Kidney (tissue), 14 donors: ENCODE results near the gene PADI3. TPM values are rescaled to one million over a fixed set of nuclear protein-coding genes. Genes with fewer than 3 reads are reported as not detected.

Source experiments
- DNase-seq, 5 donors: peaks; one replicate each; pipeline ENCODE4 v3.0.0-alpha.2; 2013 to 2020
- FAIRE-seq: peaks from 2 replicates; lab custom pipeline; 2012; peaks lifted over from hg19 to GRCh38; lab: Jason Lieb, UNC
- H3K27ac ChIP-seq, 2 donors: one replicate each; pipeline ENCODE4 v1.7.0; 2013; ENCODE audit warnings: low read depth in 2 of 2, low read length in 2 of 2, inconsistent platforms in 1 of 2
- H3K27me3 ChIP-seq: one replicate; pipeline ENCODE4 v1.7.1; 2013; ENCODE audit warnings: low read length, inconsistent platforms; ENCODE audit not compliant: control insufficient read depth, insufficient read depth
- H3K36me3 ChIP-seq, 3 donors: one replicate each; pipeline versions ENCODE4 v1.7.0 to v1.7.1; 2013; ENCODE audit warnings: low read length in 3 of 3, control low read depth in 1 of 3, inconsistent platforms in 1 of 3; ENCODE audit not compliant: insufficient read depth in 3 of 3, control insufficient read depth in 2 of 3
- H3K4me1 ChIP-seq, 3 donors: one replicate each; pipeline versions ENCODE4 v1.7.0 to v1.7.1; 2013; ENCODE audit warnings: low read length in 3 of 3, inconsistent platforms in 1 of 3, low read depth in 1 of 3; ENCODE audit not compliant: control insufficient read depth in 2 of 3, insufficient read depth in 2 of 3
- H3K4me3 ChIP-seq, 3 donors: one replicate each; pipeline versions ENCODE4 v1.7.0 to v1.8.1; 2013; ENCODE audit warnings: low read length in 3 of 3, control low read depth in 1 of 3, inconsistent platforms in 1 of 3
- H3K9ac ChIP-seq, 3 donors: one replicate each; pipeline versions ENCODE4 v1.7.0 to v1.7.1; 2013; ENCODE audit warnings: low read length in 3 of 3, control low read depth in 1 of 3, inconsistent platforms in 1 of 3
- H3K9me3 ChIP-seq, 3 donors: one replicate each; pipeline versions ENCODE4 v1.7.0 to v1.7.1; 2013; ENCODE audit warnings: low read length in 3 of 3, control low read depth in 1 of 3, inconsistent platforms in 1 of 3; ENCODE audit not compliant: control insufficient read depth in 2 of 3, insufficient read depth in 1 of 3
- CTCF ChIP-seq: IDR thresholded peaks from 3 replicates; pipeline ENCODE4 v1.5.1; 2012; ENCODE audit warnings: mild to moderate bottlenecking, moderate library complexity, borderline replicate concordance; ENCODE audit not compliant: insufficient read depth; ENCODE audit errors: extremely low read depth
- intact Hi-C: fragments of 100-400 bp; cut with DNase I; formaldehyde crosslinking; loops from one replicate; pipeline ENCODE4 v1.11.1; 2022
- polyA plus RNA-seq: library from polyadenylated mRNA; stranded (reverse); fragments of 350-450 nt; fragmentation: Illumina TruSeq; extraction: RNeasy Lipid Tissue Mini Kit (QIAGEN cat#74804); gene quantifications from one replicate; pipeline ENCODE4 v1.2.3, GENCODE V29; 2014; ENCODE audit warnings: low read depth, low replicate concordance; ENCODE audit not compliant: insufficient read depth
- total RNA-seq: library from RNA; stranded (reverse); fragmentation: NEBNext Ultra II Directional; extraction: Animal tissue kit (Norgen Biotek cat#: 25700); gene quantifications from one replicate; pipeline ENCODE4 v1.2.1, GENCODE V29; 2021
- donor health status: control.
- donor health status: control.
- donor health status: control.
- donor health status: control.
- donor health status: control.
- donor health status: DM: yes; HTN: yes; CAD: no.
- donor health status: Normal renal cell carcinoma (clear cell type).

PADI3 gene
- total and polyA plus RNA-seq, 2 donors from 2014 or later: not detected

GRCh38 chr1:17255336-17255735 lies 6.4 kb downstream of the PADI3 start:
- Histone ChIP-seq H3K9me3 (no peaks in the 10 kb centered on the region), H3K27me3 (no peaks in the 10 kb centered on the region), H3K36me3 (no peaks in the 10 kb centered on the region), H3K4me3 (no peak overlapping the region), H3K9ac (no peak overlapping the region), H3K27ac (no peak overlapping the region), H3K4me1 (no peaks in the 10 kb centered on the region)
- TF ChIP-seq CTCF: no peak
- intact Hi-C loops: no loop called here
- FAIRE-seq: no peak
- DNase-seq: no peak

- Histone ChIP-seq H3K27ac (no peak overlapping the region), H3K4me1 (no peaks in the 10 kb centered on the region), H3K9ac (no peak overlapping the region), H3K27me3 (no peaks in the 10 kb centered on the region), H3K36me3 (no peaks in the 10 kb centered on the region), H3K4me3 (no peak overlapping the region), H3K9me3 (peaks cover 0 to 3% (median 0%) of the 10 kb centered on the region in 3 donors)
- no peak for DNase-seq
- intact Hi-C loops: no loop called here
- FAIRE-seq: no peak
- no peak for TF ChIP-seq CTCF
These were observed 9.3 kb downstream of the PADI3 start for GRCh38 chr1:17258116-17258757.

GRCh38 chr1:17258758-17259130 lies 9.8 kb downstream of the PADI3 start:
- Histone ChIP-seq H3K9me3 (peaks cover 0 to 3% (median 0%) of the 10 kb centered on the region in 3 donors), H3K27me3 (no peaks in the 10 kb centered on the region), H3K4me3 (no peak overlapping the region), H3K36me3 (no peaks in the 10 kb centered on the region), H3K9ac (no peak overlapping the region), H3K27ac (no peak overlapping the region), H3K4me1 (no peaks in the 10 kb centered on the region)
- no peak for TF ChIP-seq CTCF
- FAIRE-seq (no peak), DNase-seq (no peak)
- intact Hi-C loops: no loop called here
